Psoas muscle (tissue), 8 donors: Measurements from ENCODE around the gene LHX3. TPM values are rescaled to one million over a fixed set of nuclear protein-coding genes. Genes with fewer than 3 reads are reported as not detected.
"Not testable (repeated sequence)": the region's sequence is repeated elsewhere in the genome, so short reads cannot be mapped to it uniquely, and the experiment has no call there.

ENCODE experiments used
- ATAC-seq, 4 donors: fragments of 200-7000 bp; cut with Tn5 transposase; one replicate each; pipeline ENCODE4 v1.9.1; 2020; ENCODE audit warnings: moderate library complexity in 3 of 4, mild to moderate bottlenecking in 2 of 4
- DNase-seq, 2 donors: peaks; one replicate each; pipeline ENCODE4 v3.0.0-alpha.2; 2020
- H3K27ac ChIP-seq: fragments of 200-600 bp; one replicate; pipeline ENCODE4 v1.8.0; 2022
- H3K27me3 ChIP-seq, 3 donors: fragments of 200-600 bp in 1 of 3; one replicate each; pipeline versions ENCODE4 v1.6.1 to v1.8.0; 2013 to 2022; ENCODE audit warnings: low read length in 2 of 3, mild to moderate bottlenecking in 2 of 3, moderate library complexity in 1 of 3; ENCODE audit not compliant: insufficient read depth in 3 of 3
- H3K36me3 ChIP-seq, 2 donors: fragments of 200-600 bp in 1 of 2; one replicate each; pipeline versions ENCODE4 v1.6.1 to v1.8.0; 2013 to 2022; ENCODE audit warnings: low read depth in 1 of 2, mild to moderate bottlenecking in 1 of 2, moderate library complexity in 1 of 2; ENCODE audit not compliant: insufficient read depth in 1 of 2
- H3K4me1 ChIP-seq: fragments of 200-600 bp; one replicate; pipeline ENCODE4 v1.8.0; 2022
- H3K4me3 ChIP-seq: fragments of 200-600 bp; one replicate; pipeline ENCODE4 v1.8.0; 2022; ENCODE audit warnings: mild to moderate bottlenecking
- H3K9me3 ChIP-seq: fragments of 200-600 bp; one replicate; pipeline ENCODE4 v1.8.0; 2022
- CTCF ChIP-seq: fragments of 200-600 bp; IDR thresholded peaks from one replicate; pipeline ENCODE4 v1.8.0; 2022; ENCODE audit warnings: antibody characterized with exemption
- WGBS, 3 donors: extraction: QIAGEN DNeasy Blood & Tissue Kit; methylation state at CpG; one replicate each; pipeline versions ENCODE4 v1.1.6 to v1.1.7; 2013; 5-methylcytosine and 5-hydroxymethylcytosine counted together
- intact Hi-C, 2 donors: fragments of 100-400 bp; cut with DNase I; formaldehyde crosslinking; loops; one replicate each; pipeline versions ENCODE4 v1.11.0 to v1.14.2; 2022
- polyA plus RNA-seq, 3 donors: library from polyadenylated mRNA; stranded (reverse); fragments of 200-250 nt; gene quantifications; one replicate each; pipeline ENCODE4 v1.2.3, GENCODE V29; 2013
- total RNA-seq, 4 donors: library from RNA; stranded (reverse); fragmentation: NEBNext Ultra II Directional in 2 of 4; extraction: Animal tissue kit (Norgen Biotek cat#: 25700) in 2 of 4; gene quantifications; one replicate each; pipeline versions ENCODE4 v1.2.1 to v1.2.4, GENCODE V29; 2021 to 2023
- donor health status: healthy with polysubstance abuse.
- donor health status: DM: no; HTN: no; CAD: no; lungs with moderate emphysema.
- donor health status: Bipolar disorder and iron deficiency.
- donor health status: healthy.
- donor health status: DM: yes; HTN: yes; CAD: no.
- donor health status: DM: no; HTN: no; CAD: no.
- donor health status: DM: no; HTN: no; CAD: no.
- donor health status: DM: yes; HTN: yes; CAD: no.

The LHX3 gene
- total and polyA plus RNA-seq, 7 donors = not detected

GRCh38 chr9:136151214-136151804 lies 53.6 kb downstream of the LHX3 start:
- Histone ChIP-seq H3K4me1 (no peaks in the 10 kb centered on the region), H3K36me3 (no peaks in the 10 kb centered on the region), H3K27me3 (peaks cover 0 to 43% (median 13%) of the 10 kb centered on the region in 3 donors), H3K4me3 (no peak overlapping the region), H3K9me3 (no peaks in the 10 kb centered on the region), H3K27ac (no peak overlapping the region)
- DNase-seq (no peak), ATAC-seq (no peak)
- no peak for TF ChIP-seq CTCF
- 51 to 66% (median 57%) methylated on average over 25 of the region's 25 CpGs for WGBS, 3 donors
- intact Hi-C loops = no loop called here

- H3K4me3 ChIP-seq, ATAC-seq, DNase-seq, intact Hi-C loops, H3K36me3 ChIP-seq, H3K27ac ChIP-seq, H3K4me1 ChIP-seq, H3K9me3 ChIP-seq: not testable (repeated sequence)
- peaks cover 0 to 43% (median 13%) of the 10 kb centered on the region in 3 donors for H3K27me3 ChIP-seq
- 86 to 88% (median 86%) methylated on average over 7 of the region's 7 CpGs for WGBS, 3 donors
These were observed 54.2 kb downstream of the LHX3 start for GRCh38 chr9:136150664-136151213.

GRCh38 chr9:136149853-136150252 lies 55.1 kb downstream of the LHX3 start:
- Histone ChIP-seq H3K4me1 (no peaks in the 10 kb centered on the region), H3K4me3 (no peak overlapping the region), H3K36me3 (no peaks in the 10 kb centered on the region), H3K27ac (no peak overlapping the region), H3K9me3 (no peaks in the 10 kb centered on the region), H3K27me3 (peaks cover 0 to 43% (median 12%) of the 10 kb centered on the region in 3 donors)
- ATAC-seq = no peak
- intact Hi-C loops = loop anchor here in 1 of 2 donors (10.0 kb wide), 1 partner anchor 135 kb away; no protein-coding TSS in a partner anchor
- DNase-seq = no peak
- no peak for TF ChIP-seq CTCF
- WGBS, 3 donors = 80 to 91% (median 90%) methylated on average over 7 to 9 of the region's 9 CpGs

GRCh38 chr9:136149337-136149736 lies 55.6 kb downstream of the LHX3 start:
- no peaks in the 10 kb centered on the region for H3K4me1 ChIP-seq
- 76 to 80% (median 78%) methylated on average over 12 of the region's 12 CpGs for WGBS, 3 donors
- no peak for ATAC-seq
- H3K9me3 ChIP-seq = no peaks in the 10 kb centered on the region
- no peak overlapping the region for H3K27ac ChIP-seq
- no peak overlapping the region for H3K4me3 ChIP-seq
- peaks cover 0 to 45% (median 13%) of the 10 kb centered on the region in 3 donors for H3K27me3 ChIP-seq
- no peaks in the 10 kb centered on the region for H3K36me3 ChIP-seq
- TF ChIP-seq CTCF = no peak
- intact Hi-C loops = loop anchor here in 1 of 2 donors (10.0 kb wide), 1 partner anchor 135 kb away; no protein-coding TSS in a partner anchor
- no peak for DNase-seq

- Histone ChIP-seq H3K4me3 (no peak overlapping the region), H3K9me3 (no peaks in the 10 kb centered on the region), H3K27ac (no peak overlapping the region), H3K27me3 (peaks cover 0 to 50% (median 16%) of the 10 kb centered on the region in 3 donors), H3K36me3 (no peaks in the 10 kb centered on the region), H3K4me1 (no peaks in the 10 kb centered on the region)
- DNase-seq (no peak), ATAC-seq (no peak)
- intact Hi-C loops = loop anchor here in 1 of 2 donors (10.0 kb wide), 1 partner anchor 136 kb away; no protein-coding TSS in a partner anchor
- no peak for TF ChIP-seq CTCF
- WGBS, 3 donors = 49 to 57% (median 55%) methylated on average over 13 to 14 of the region's 14 CpGs
These were observed 56.2 kb downstream of the LHX3 start for GRCh38 chr9:136148766-136149165.
